Epidermal melanocyte (primary cell): ENCODE data around the gene KRTAP19-5.
"Not testable (repeated sequence)": the region's sequence is repeated elsewhere in the genome, so short reads cannot be mapped to it uniquely, and the experiment has no call there.

Source experiments
- DNase-seq: peaks from one replicate; pipeline ENCODE4 v3.0.0; 2011; ENCODE audit warnings: low spot score; ENCODE audit not compliant: insufficient read length

Gene KRTAP19-5

GRCh38 chr21:30502041-30502440, at the start of gene KRTAP19-5:
Gene KRTAP19-5 (minus strand): TSS chr21:30502141. CDS start chr21:30502090, 51 bp downstream.
- DNase-seq = no peak

- DNase-seq = no peak
Measured at GRCh38 chr21:30541764-30542163, 39.8 kb upstream of the KRTAP19-5 start, which contains the start of gene KRTAP19-6. Gene KRTAP19-6 (minus strand): TSS chr21:30541864. CDS start chr21:30541833, 31 bp downstream.

- DNase-seq = no peak
Measured at GRCh38 chr21:30518876-30519275, 16.9 kb upstream of the KRTAP19-5 start.

GRCh38 chr21:30515681-30516080, 13.7 kb upstream of the KRTAP19-5 start:
- no peak for DNase-seq

GRCh38 chr21:30505621-30506205, 3.8 kb upstream of the KRTAP19-5 start:
- not testable (repeated sequence) for DNase-seq

- DNase-seq = no peak
Measured at GRCh38 chr21:30497065-30497464, 4.9 kb downstream of the KRTAP19-5 start, which contains the start of gene KRTAP19-4. Gene KRTAP19-4 (minus strand): TSS chr21:30497165. CDS start chr21:30497110, 55 bp downstream.

GRCh38 chr21:30491963-30492428, 9.9 kb downstream of the KRTAP19-5 start, which contains the start of gene KRTAP19-3:
Gene KRTAP19-3 (minus strand): TSS chr21:30492013. CDS start chr21:30491957, 56 bp downstream.
- DNase-seq = no peak

GRCh38 chr21:30487336-30487735, 14.6 kb downstream of the KRTAP19-5 start, which contains the start of gene KRTAP19-2:
Gene KRTAP19-2 (minus strand): TSS chr21:30487436. CDS start chr21:30487348, 88 bp downstream.
- DNase-seq = no peak

- DNase-seq = no peak
Measured at GRCh38 chr21:30486180-30486579, 15.8 kb downstream of the KRTAP19-5 start.

GRCh38 chr21:30482130-30482529, 19.8 kb downstream of the KRTAP19-5 start:
- no peak for DNase-seq

GRCh38 chr21:30480145-30480544, 21.8 kb downstream of the KRTAP19-5 start, which contains the start of gene KRTAP19-1:
Gene KRTAP19-1 (minus strand): TSS chr21:30480367. CDS start chr21:30480317, 50 bp downstream.
- no peak for DNase-seq

GRCh38 chr21:30479259-30479658, 22.7 kb downstream of the KRTAP19-5 start:
- no peak for DNase-seq

- no peak for DNase-seq
Measured at GRCh38 chr21:30478004-30478403, 23.9 kb downstream of the KRTAP19-5 start.

- no peak for DNase-seq
Measured at GRCh38 chr21:30468900-30469714, 32.8 kb downstream of the KRTAP19-5 start.

GRCh38 chr21:30463713-30464112, 38.2 kb downstream of the KRTAP19-5 start:
- DNase-seq = no peak
